Measurements from ENCODE around the gene ABHD12. TPM values are rescaled to one million over a fixed set of nuclear protein-coding genes. Genes with fewer than 3 reads are reported as not detected.

The ABHD12 gene
- total RNA-seq, 1 donor from 2014 or later: 49.4 TPM

Other genes with a start within 250 kb of the ABHD12 start
- gene ENTPD6, start 195.1 kb downstream of the ABHD12 start, total RNA-seq: 46.3 and 57.7 TPM in 2 replicates
- gene PYGB, start 142.8 kb downstream of the ABHD12 start, total RNA-seq: 113 and 128 TPM in 2 replicates
- gene GINS1, start 16.8 kb upstream of the ABHD12 start, total RNA-seq: 3.1 and 4.4 TPM in 2 replicates
- 9.7 and 16.8 TPM in 2 replicates for gene NINL, start 194.7 kb upstream of the ABHD12 start, total RNA-seq
- gene NANP, start 233.2 kb upstream of the ABHD12 start, total RNA-seq: 7.6 and 8.8 TPM in 2 replicates